AG10803 (cell line): Measurements from ENCODE around the gene KAT5.
A peak's percentile ranks its signal among the peaks of the same experiment; 100 is the strongest.

Source experiments
- DNase-seq: peaks from one replicate; pipeline ENCODE4 v3.0.0; 2010; ENCODE audit warnings: low read depth
- H3K4me3 ChIP-seq: 2 replicates; pipeline ENCODE4 v1.5.1; 2011; ENCODE audit warnings: mild to moderate bottlenecking, low read length, control low read depth
- TF ChIP-seq, protein P1 (sequence below): conservative IDR thresholded peaks from 2 replicates; pipeline ENCODE4 v1.5.1; 2011; ENCODE audit warnings: mild to moderate bottlenecking, low read length, control low read depth, inconsistent platforms

The KAT5 gene

DNA sequence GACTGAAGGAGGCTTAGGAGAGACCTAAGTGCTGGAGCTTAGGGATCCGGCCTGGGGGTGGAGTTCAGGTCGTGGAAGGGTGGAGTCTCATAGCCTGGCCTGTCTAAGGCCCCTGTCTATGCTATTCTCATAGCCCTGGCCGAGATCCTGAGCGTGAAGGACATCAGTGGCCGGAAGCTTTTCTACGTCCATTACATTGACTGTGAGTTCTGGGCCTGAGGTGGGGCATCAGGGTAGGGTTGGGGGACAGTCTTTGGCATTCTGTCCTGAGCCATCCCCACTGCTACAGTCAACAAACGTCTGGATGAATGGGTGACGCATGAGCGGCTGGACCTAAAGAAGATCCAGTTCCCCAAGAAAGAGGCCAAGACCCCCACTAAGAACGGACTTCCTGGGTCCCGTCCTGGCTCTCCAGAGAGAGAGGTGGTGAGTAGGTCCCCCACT lies 603 bp downstream of the KAT5 start:
- TF ChIP-seq, protein P1, sequence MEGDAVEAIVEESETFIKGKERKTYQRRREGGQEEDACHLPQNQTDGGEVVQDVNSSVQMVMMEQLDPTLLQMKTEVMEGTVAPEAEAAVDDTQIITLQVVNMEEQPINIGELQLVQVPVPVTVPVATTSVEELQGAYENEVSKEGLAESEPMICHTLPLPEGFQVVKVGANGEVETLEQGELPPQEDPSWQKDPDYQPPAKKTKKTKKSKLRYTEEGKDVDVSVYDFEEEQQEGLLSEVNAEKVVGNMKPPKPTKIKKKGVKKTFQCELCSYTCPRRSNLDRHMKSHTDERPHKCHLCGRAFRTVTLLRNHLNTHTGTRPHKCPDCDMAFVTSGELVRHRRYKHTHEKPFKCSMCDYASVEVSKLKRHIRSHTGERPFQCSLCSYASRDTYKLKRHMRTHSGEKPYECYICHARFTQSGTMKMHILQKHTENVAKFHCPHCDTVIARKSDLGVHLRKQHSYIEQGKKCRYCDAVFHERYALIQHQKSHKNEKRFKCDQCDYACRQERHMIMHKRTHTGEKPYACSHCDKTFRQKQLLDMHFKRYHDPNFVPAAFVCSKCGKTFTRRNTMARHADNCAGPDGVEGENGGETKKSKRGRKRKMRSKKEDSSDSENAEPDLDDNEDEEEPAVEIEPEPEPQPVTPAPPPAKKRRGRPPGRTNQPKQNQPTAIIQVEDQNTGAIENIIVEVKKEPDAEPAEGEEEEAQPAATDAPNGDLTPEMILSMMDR = no peak
- H3K4me3 ChIP-seq = peak overlapping the region; percentile 88
- DNase-seq = no peak

DNA sequence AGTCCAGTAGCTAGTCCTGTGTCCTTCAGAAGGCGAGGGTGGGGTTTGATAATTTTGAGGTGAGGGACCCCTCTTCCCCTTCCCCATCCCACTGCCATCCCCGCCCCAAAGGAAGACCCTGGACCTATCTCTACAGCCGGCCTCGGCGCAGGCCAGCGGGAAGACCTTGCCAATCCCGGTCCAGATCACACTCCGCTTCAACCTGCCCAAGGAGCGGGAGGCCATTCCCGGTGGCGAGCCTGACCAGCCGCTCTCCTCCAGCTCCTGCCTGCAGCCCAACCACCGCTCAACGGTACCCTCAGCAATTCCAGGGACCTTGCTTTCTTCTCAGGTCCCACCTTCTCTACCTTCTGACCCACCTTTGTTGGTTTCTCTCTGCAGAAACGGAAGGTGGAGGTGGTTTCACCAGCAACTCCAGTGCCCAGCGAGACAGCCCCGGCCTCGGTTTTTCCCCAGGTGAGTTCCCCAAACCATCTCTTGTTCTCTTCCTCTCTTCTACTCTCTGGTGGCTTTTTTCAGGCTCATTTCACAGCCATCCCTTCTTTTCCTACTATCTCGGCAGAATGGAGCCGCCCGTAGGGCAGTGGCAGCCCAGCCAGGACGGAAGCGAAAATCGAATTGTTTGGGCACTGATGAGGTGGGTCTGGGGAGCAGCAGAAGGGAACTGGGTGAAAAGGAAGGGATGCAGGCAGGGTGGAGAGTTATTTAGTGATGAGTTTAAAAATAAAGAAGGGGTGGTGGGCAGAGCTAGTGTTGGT lies 1.3 kb downstream of the KAT5 start:
- no peak for DNase-seq
- H3K4me3 ChIP-seq = peak overlapping the region; percentile 88
- TF ChIP-seq, protein P1 = no peak

DNA sequence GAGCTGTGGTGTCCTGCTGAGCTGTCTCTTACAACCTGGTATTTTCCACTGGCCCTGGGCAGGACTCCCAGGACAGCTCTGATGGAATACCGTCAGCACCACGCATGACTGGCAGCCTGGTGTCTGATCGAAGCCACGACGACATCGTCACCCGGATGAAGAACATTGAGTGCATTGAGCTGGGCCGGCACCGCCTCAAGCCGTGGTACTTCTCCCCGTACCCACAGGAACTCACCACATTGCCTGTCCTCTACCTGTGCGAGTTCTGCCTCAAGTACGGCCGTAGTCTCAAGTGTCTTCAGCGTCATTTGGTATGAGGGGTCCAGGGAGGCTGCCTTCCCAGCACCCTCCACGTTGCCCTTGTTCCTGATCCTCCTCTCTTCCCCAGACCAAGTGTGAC lies 2.4 kb downstream of the KAT5 start:
- DNase-seq = no peak
- TF ChIP-seq, protein P1 = no peak
- no peak overlapping the region for H3K4me3 ChIP-seq

DNA sequence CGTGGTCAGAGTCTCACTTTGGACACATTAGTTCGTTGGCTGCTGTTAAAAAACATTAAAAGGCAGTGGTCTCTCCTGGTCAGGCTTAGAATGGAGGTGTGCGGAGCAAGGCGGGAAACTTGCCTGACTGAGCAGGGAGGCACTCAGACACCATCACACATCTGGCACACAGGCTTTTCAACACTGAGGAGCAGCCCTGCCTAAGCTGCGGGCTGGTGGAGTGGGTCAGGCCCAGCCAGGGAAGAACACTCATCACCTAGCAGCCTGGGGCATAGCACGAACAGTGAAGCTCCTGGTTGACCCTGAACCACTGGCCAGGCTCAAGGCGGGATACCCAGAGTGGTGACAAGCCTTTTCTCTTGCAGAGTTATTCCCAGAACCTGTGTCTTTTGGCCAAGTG lies 4.2 kb downstream of the KAT5 start:
- no peak for DNase-seq
- no peak overlapping the region for H3K4me3 ChIP-seq
- TF ChIP-seq, protein P1 = no peak

DNA sequence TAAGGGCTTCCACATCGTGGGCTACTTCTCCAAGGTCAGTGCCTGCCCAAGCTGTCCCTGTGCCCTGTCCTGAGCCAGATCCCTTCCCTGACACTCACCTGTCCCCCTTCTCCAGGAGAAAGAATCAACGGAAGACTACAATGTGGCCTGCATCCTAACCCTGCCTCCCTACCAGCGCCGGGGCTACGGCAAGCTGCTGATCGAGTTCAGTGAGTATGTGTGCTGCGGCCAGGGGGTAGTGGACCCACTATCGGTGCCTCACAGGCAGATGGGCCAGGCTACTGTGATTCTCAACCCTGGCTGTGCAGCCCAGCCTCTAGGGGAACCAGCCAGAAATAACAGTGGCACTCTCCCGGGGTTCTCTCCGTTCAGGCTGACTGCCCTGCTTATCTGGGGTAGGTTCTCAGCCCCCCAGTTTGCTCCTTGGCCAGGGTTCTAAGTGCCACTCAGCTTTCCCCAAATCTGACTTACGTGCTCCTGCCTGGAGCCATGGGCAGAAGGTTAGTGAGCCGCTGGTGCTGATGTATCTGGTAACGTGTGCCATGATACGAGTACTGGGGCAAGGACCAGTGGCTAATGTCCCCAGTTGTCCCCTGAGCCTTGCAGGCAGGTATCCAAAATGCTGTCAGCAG lies 4.8 kb downstream of the KAT5 start:
- no peak overlapping the region for H3K4me3 ChIP-seq
- no peak for DNase-seq
- TF ChIP-seq, protein P1 = no peak

DNA sequence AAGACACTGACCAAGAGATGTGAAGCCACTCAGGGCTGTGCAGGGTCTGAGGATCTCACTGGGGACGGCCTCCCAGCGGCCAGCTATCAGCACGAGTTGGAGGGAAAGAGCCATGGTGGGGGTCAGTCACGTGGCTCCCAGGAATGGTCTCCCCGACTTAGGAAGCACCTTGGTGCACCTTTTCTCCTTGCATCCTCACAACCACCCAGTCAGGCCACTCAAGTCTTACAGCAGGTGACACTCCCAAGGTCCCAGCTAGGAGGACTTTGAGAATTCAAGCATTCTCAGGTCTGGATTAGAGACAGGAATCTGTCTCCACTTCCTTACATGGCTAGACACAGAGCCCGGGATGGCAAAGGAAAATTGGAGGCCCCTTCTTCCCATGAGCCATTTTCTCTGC lies 5.9 kb downstream of the KAT5 start:
- TF ChIP-seq, protein P1 = no peak
- no peak overlapping the region for H3K4me3 ChIP-seq
- DNase-seq = no peak

DNA sequence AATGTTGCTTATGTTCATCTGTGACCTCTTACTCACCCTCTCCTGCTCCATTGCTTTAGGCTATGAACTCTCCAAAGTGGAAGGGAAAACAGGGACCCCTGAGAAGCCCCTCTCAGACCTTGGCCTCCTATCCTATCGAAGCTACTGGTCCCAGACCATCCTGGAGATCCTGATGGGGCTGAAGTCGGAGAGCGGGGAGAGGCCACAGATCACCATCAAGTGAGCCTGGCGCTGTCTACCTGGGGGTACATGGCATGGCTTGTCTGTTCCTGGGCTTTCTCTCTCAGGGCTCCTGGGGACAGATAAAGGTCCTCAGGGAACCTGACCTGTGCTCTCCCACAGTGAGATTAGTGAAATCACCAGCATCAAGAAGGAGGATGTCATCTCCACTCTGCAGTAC lies 6.5 kb downstream of the KAT5 start:
- no peak overlapping the region for H3K4me3 ChIP-seq
- TF ChIP-seq, protein P1 = no peak
- no peak for DNase-seq
